K562 (cell line): ENCODE measurements around the gene MCCD1. TPM values are rescaled to one million over a fixed set of nuclear protein-coding genes. Genes with fewer than 3 reads are reported as not detected.

Experiments used
- CREB1 ChIP-seq, 2 experiments: sonication (generic) in 1 of 2; formaldehyde crosslinking in 1 of 2; IDR thresholded peaks; 2 replicates each; pipeline versions ENCODE4 v1.6.1 to v1.8.0; 2012 to 2022; ENCODE audit warnings: inconsistent platforms in 1 of 2, mild to moderate bottlenecking in 1 of 2, missing genetic modification reagents in 1 of 2, moderate library complexity in 1 of 2
- ELK1 ChIP-seq: sonication (generic); formaldehyde crosslinking; IDR thresholded peaks from 2 replicates; pipeline ENCODE4 v1.8.1; 2022; ENCODE audit warnings: missing genetic modification reagents
- FOXP1 ChIP-seq: sonication (generic); formaldehyde crosslinking; IDR thresholded peaks from 2 replicates; pipeline ENCODE4 v1.8.0; 2022; ENCODE audit warnings: mild to moderate bottlenecking, missing genetic modification reagents
- ID3 ChIP-seq, 2 experiments: fragments of 250-450 bp in 1 of 2; fragments of 450-650 bp in 1 of 2; sonication (Bioruptor Pico) in 1 of 2; IDR thresholded peaks; 2 replicates each; pipeline versions ENCODE4 v1.6.1 to v1.8.0; 2016 to 2021; ENCODE audit warnings: mild to moderate bottlenecking in 2 of 2, moderate library complexity in 2 of 2, missing compliant biosample characterization in 1 of 2, missing genetic modification characterization in 1 of 2
- PTBP1 ChIP-seq: fragments of 200-400 bp; formaldehyde crosslinking; IDR thresholded peaks from 2 replicates; pipeline ENCODE4 v1.6.1; 2017; ENCODE audit warnings: low read depth, low read length
- SIN3A ChIP-seq, 2 experiments: fragments of 150-350 bp in 1 of 2; IDR thresholded peaks; 2 replicates each; pipeline ENCODE4 v1.6.1; 2011 to 2016; ENCODE audit warnings: borderline replicate concordance in 2 of 2, low read depth in 2 of 2, low read length in 2 of 2, mild to moderate bottlenecking in 2 of 2, moderate library complexity in 2 of 2; ENCODE audit not compliant: control insufficient read depth in 1 of 2
- SIN3B ChIP-seq: fragments of 450-650 bp; IDR thresholded peaks from 2 replicates; pipeline ENCODE4 v1.6.1; 2017; ENCODE audit warnings: low read depth, mild to moderate bottlenecking, moderate library complexity
- SREBF1 ChIP-seq: fragments of 150-350 bp; IDR thresholded peaks from 2 replicates; pipeline ENCODE4 v1.6.1; 2014; ENCODE audit warnings: antibody characterized with exemption, low read depth, low read length, borderline replicate concordance
- SRSF7 ChIP-seq: fragments of 200-400 bp; formaldehyde crosslinking; optimal IDR thresholded peaks from 2 replicates; pipeline ENCODE3; 2017; ENCODE audit warnings: mild to moderate bottlenecking, low read depth, low read length
- TAF15 ChIP-seq: fragments of 200-400 bp; formaldehyde crosslinking; IDR thresholded peaks from 2 replicates; pipeline ENCODE4 v1.6.1; 2017; ENCODE audit warnings: mild to moderate bottlenecking, low read depth, low read length, moderate library complexity
- TBP ChIP-seq: optimal IDR thresholded peaks from 2 replicates; pipeline ENCODE3; 2011; ENCODE audit warnings: low read depth, low read length, improper control_type of control experiment
- ZBTB12 ChIP-seq: fragments of 250-450 bp; sonication (Bioruptor Pico); IDR thresholded peaks from 2 replicates; pipeline ENCODE4 v1.4.0; 2020
- ZFP30 ChIP-seq: fragments of 250-450 bp; sonication (Bioruptor Pico); IDR thresholded peaks from 2 replicates; pipeline ENCODE4 v1.8.0; 2022; ENCODE audit warnings: moderate library complexity, mild to moderate bottlenecking, inconsistent platforms, borderline replicate concordance
- ZNF143 ChIP-seq: sonication (generic); formaldehyde crosslinking; IDR thresholded peaks from 2 replicates; pipeline ENCODE4 v1.9.0; 2022; ENCODE audit warnings: mild to moderate bottlenecking, missing genetic modification reagents
- ZNF217 ChIP-seq: sonication (generic); formaldehyde crosslinking; IDR thresholded peaks from 2 replicates; pipeline ENCODE4 v1.8.0; 2022; ENCODE audit warnings: mild to moderate bottlenecking, missing genetic modification reagents
- ZNF282 ChIP-seq: sonication (generic); formaldehyde crosslinking; IDR thresholded peaks from 2 replicates; pipeline ENCODE4 v1.8.1; 2023; ENCODE audit warnings: missing genetic modification reagents
- ZNF347 ChIP-seq: fragments of 450-650 bp; formaldehyde crosslinking; IDR thresholded peaks from 2 replicates; pipeline ENCODE4 v1.4.0; 2020; ENCODE audit warnings: low read depth, mild to moderate bottlenecking, moderate library complexity
- ZNF740 ChIP-seq, 3 experiments: fragments of 200-800 bp in 1 of 3; sonication (Bioruptor generic) in 1 of 3; sonication (generic) in 1 of 3; formaldehyde crosslinking in 1 of 3; IDR thresholded peaks; 2 replicates each; pipeline versions ENCODE4 v1.6.1 to v1.8.0; 2016 to 2022; ENCODE audit warnings: mild to moderate bottlenecking in 2 of 3, missing compliant biosample characterization in 2 of 3, missing genetic modification characterization in 2 of 3, missing genetic modification reagents in 1 of 3
- polyA plus RNA-seq, 8 experiments: library from polyadenylated mRNA; depleted of rRNA in 4 of 8; stranded (reverse) in 5 of 8; unstranded in 3 of 8; fragments of >200 nt; fragmentation: Nextera tagmentation in 2 of 8; fragmentation: Illumina TruSeq in 1 of 8; extraction: Ambion mirVana in 2 of 8; extraction: Trizol in 1 of 8; gene quantifications; 2 replicates each; pipeline versions ENCODE4 v1.2.1 to v1.2.3, GENCODE V29; 2011 to 2014; ENCODE audit warnings: inconsistent platforms in 1 of 8, missing spikeins in 1 of 8
- total RNA-seq, 7 experiments: library from RNA; depleted of rRNA in 6 of 7; stranded (reverse); fragments of >200 nt in 6 of 7; fragmentation: Illumina TruSeq in 2 of 7; extraction: Trizol in 2 of 7; gene quantifications; 2 replicates each; pipeline versions ENCODE4 v1.2.1 to v1.2.3, GENCODE V29; 2011 to 2021; ENCODE audit warnings: low replicate concordance in 1 of 7
- TF ChIP-seq, protein P1 (sequence below): sonication (generic); formaldehyde crosslinking; IDR thresholded peaks from 2 replicates; pipeline ENCODE4 v1.8.0; 2022; ENCODE audit warnings: mild to moderate bottlenecking, missing genetic modification reagents
- TF ChIP-seq, protein P2 (sequence below): sonication (generic); formaldehyde crosslinking; IDR thresholded peaks from 2 replicates; pipeline ENCODE4 v1.8.1; 2023; ENCODE audit warnings: mild to moderate bottlenecking, missing genetic modification reagents

Gene MCCD1
- total and polyA plus RNA-seq, 9 of the 15 experiments (the other 6 are each of a cell fraction or from before 2014, with no cell fraction given) = not detected

DNA sequence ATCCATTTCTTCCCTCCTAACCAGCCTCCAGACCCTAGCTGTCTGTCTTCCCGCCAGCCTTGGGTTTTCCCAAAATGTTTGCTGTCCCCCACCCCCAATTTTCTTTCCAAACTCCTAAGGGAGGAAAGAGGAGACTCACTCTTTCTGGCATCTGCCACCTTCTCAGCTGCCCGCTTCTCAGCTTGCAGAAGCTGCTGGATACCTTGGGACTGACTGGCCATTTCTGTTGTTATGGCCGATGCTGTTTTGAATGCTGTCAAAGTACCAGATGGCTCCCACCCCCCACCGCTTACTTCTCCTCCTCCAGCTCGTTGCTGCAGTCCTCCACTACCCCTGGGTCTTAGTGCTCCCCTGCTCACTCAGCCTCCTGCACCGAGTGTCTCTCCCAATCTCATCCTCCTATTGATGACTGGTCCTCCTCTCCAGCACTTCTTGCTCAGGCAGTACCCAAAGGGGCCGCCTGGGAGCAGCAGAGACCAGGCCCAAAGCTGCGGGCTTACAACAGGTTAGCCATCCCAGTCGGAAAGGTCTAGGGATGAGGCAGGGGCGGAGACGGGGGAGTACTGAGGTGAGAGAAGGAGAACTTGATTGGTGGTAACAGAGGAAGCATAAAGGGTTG is 17.7 kb downstream of the MCCD1 start, which contains the start of gene ATP6V1G2 (continued):
- TF ChIP-seq SIN3A (IDR thresholded peaks at IDR 0.05; ENCODE audit: borderline replicate concordance in 2 of 2, control insufficient read depth in 1 of 2, low read depth in 2 of 2, low read length in 2 of 2) (no peak), ZNF282 (CRISPR knock-in tag) (no peak), SREBF1 (peak; percentile 52; the same call in 1 of the 2 replicates), TAF15 (no peak), ZNF347 (CRISPR knock-in tag) (no peak), ZFP30 (CRISPR knock-in tag) (no peak), SIN3B (0 out of 2 replicates have a peak, but pooled peaks have one; percentile 26), ZBTB12 (CRISPR knock-in tag) (no peak), PTBP1 (no peak), FOXP1 (CRISPR knock-in tag) (no peak), ZNF217 (CRISPR knock-in tag) (no peak), SRSF7 (no peak), ELK1 (CRISPR knock-in tag) (no peak), CREB1 (IDR thresholded peaks at IDR 0.05) (no peak), CREB1 (CRISPR knock-in tag; IDR thresholded peaks at IDR 0.05) (no peak; the same call in 1 of the 2 replicates), ID3 (CRISPR knock-in tag; IDR thresholded peaks at IDR 0.05) (no peak), ID3 (tag; IDR thresholded peaks at IDR 0.05) (no peak), ZNF143 (CRISPR knock-in tag) (peak; percentile 34; the same call in 1 of the 2 replicates), TBP (peak; percentile 30), ZNF740 (CRISPR knock-in tag; IDR thresholded peaks at IDR 0.05) (peak; percentile 37; the same call in 1 of the 2 replicates), ZNF740 (tag; IDR thresholded peaks at IDR 0.05) (no peak)
- TF ChIP-seq, protein P1, sequence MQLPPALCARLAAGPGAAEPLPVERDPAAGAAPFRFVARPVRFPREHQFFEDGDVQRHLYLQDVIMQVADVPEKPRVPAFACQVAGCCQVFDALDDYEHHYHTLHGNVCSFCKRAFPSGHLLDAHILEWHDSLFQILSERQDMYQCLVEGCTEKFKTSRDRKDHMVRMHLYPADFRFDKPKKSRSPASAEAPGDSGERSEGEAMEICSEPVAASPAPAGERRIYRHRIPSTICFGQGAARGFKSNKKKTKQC (CRISPR knock-in tag) = no peak
- TF ChIP-seq, protein P2, sequence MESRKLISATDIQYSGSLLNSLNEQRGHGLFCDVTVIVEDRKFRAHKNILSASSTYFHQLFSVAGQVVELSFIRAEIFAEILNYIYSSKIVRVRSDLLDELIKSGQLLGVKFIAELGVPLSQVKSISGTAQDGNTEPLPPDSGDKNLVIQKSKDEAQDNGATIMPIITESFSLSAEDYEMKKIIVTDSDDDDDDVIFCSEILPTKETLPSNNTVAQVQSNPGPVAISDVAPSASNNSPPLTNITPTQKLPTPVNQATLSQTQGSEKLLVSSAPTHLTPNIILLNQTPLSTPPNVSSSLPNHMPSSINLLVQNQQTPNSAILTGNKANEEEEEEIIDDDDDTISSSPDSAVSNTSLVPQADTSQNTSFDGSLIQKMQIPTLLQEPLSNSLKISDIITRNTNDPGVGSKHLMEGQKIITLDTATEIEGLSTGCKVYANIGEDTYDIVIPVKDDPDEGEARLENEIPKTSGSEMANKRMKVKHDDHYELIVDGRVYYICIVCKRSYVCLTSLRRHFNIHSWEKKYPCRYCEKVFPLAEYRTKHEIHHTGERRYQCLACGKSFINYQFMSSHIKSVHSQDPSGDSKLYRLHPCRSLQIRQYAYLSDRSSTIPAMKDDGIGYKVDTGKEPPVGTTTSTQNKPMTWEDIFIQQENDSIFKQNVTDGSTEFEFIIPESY (CRISPR knock-in tag) = no peak; the same call in 1 of the 2 replicates
